A673 (cell line): Measurements from ENCODE around the gene RIN2. TPM values are rescaled to one million over a fixed set of nuclear protein-coding genes. Genes with fewer than 3 reads are reported as not detected.

ENCODE experiments used
- BruUV-seq: library from RNA; stranded (reverse); fragments of 400-500 nt; replicated peaks from 2 replicates; lab custom pipeline; 2021; lab: Mats Ljungman, UMichigan
- CTCF ChIA-PET: fragments of 300-600 bp; sonication (Branson Sonifier 250); formaldehyde crosslinking; loops from one replicate; lab custom pipeline; 2022; ENCODE audit warnings: antibody characterized with exemption; lab: Charles Lee
- POLR2A ChIA-PET: fragments of 300-600 bp; sonication (Branson Sonifier 250); formaldehyde crosslinking; loops from one replicate; lab custom pipeline; 2022; ENCODE audit warnings: antibody characterized with exemption; ENCODE audit not compliant: low non-redundant PET; lab: Charles Lee
- DNase-seq: peaks from one replicate; pipeline ENCODE4 v3.0.0-alpha.2; 2015; ENCODE audit warnings: low spot score
- H3K27ac ChIP-seq: fragments of 200-600 bp; sonication (generic); 2 replicates; pipeline ENCODE4 v1.5.1; 2016; ENCODE audit warnings: mixed run types, low read depth, mild to moderate bottlenecking, mixed read lengths, antibody characterized with exemption, low read length; ENCODE audit not compliant: poor library complexity, severe bottlenecking
- H3K27me3 ChIP-seq: fragments of 200-600 bp; sonication (generic); replicated peaks from 2 replicates; pipeline ENCODE4 v1.6.1; 2017; ENCODE audit warnings: mixed run types, low read depth, mild to moderate bottlenecking, mixed read lengths, antibody characterized with exemption, low read length; ENCODE audit not compliant: insufficient read depth, poor library complexity
- H3K36me3 ChIP-seq: fragments of 200-600 bp; sonication (generic); 2 replicates; pipeline ENCODE4 v1.6.1; 2016; ENCODE audit warnings: mixed run types, mild to moderate bottlenecking, mixed read lengths, antibody characterized with exemption, low read length; ENCODE audit not compliant: insufficient read depth, poor library complexity, severe bottlenecking
- H3K4me1 ChIP-seq: fragments of 200-600 bp; sonication (generic); 2 replicates; pipeline ENCODE4 v1.6.1; 2017; ENCODE audit warnings: mixed run types, mild to moderate bottlenecking, mixed read lengths, antibody characterized with exemption, low read length; ENCODE audit not compliant: insufficient read depth, poor library complexity, severe bottlenecking
- H3K4me3 ChIP-seq: fragments of 200-600 bp; sonication (generic); 2 replicates; pipeline ENCODE4 v1.5.1; 2016; ENCODE audit warnings: low read depth, mixed run types, mild to moderate bottlenecking, mixed read lengths, low read length; ENCODE audit not compliant: poor library complexity, severe bottlenecking
- H3K9me3 ChIP-seq: fragments of 200-600 bp; sonication (generic); 2 replicates; pipeline ENCODE4 v1.6.1; 2016; ENCODE audit warnings: mixed run types, low read depth, mild to moderate bottlenecking, mixed read lengths, antibody characterized with exemption, low read length; ENCODE audit not compliant: poor library complexity, severe bottlenecking
- EZH2 ChIP-seq: fragments of 200-600 bp; sonication (generic); IDR thresholded peaks from 2 replicates; pipeline ENCODE4 v1.6.1; 2017; ENCODE audit warnings: borderline replicate concordance, low read depth, mild to moderate bottlenecking, mixed read lengths, antibody characterized with exemption, low read length; ENCODE audit not compliant: poor library complexity, severe bottlenecking
- intact Hi-C: fragments of 100-400 bp; cut with micrococcal nuclease; formaldehyde crosslinking; loops from one replicate; pipeline ENCODE4 v1.10.0; 2022; ENCODE audit not compliant: unreplicated experiment
- total RNA-seq: library from RNA; stranded (reverse); gene quantifications from 2 replicates; pipeline ENCODE4 v1.2.3, GENCODE V29; 2021
- TF ChIP-seq, protein P1 (sequence below): fragments of 300-800, 200-600 bp; sonication (generic); conservative IDR thresholded peaks from 2 replicates; pipeline ENCODE4 v1.5.1; 2017; ENCODE audit warnings: low read depth, mild to moderate bottlenecking, antibody characterized with exemption, low read length, moderate library complexity, mixed read lengths

RIN2 gene
- total RNA-seq, 1 experiment from 2014 or later = 14.6 TPM

DNA sequence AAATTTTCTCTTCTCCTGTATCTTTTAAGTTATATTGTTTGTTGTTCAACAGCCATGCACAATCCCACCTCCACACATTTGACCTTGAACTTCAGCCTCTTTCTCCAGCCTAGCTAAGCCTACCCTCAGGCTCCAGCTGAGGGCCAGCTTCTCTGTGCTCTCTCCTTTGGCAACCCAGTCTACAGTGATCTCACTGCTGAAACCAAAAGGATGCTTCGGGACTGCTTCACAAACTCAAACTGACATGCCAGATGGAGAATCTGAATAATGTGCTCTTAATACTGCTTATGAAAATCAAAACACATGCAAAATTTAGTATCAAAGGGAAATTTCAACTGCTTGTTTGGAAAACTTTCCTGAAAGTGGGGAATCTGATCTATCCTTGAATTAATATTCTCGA lies 16.1 kb upstream of the RIN2 start:
- intact Hi-C loops = no loop called here
- no peaks in the 10 kb centered on the region for H3K9me3 ChIP-seq
- ChIA-PET CTCF (no interaction called here), POLR2A (no interaction called here)
- no peaks in the 10 kb centered on the region for H3K27me3 ChIP-seq
- DNase-seq = no peak
- H3K4me3 ChIP-seq = no peak overlapping the region
- no peak for TF ChIP-seq EZH2
- TF ChIP-seq, protein P1, sequence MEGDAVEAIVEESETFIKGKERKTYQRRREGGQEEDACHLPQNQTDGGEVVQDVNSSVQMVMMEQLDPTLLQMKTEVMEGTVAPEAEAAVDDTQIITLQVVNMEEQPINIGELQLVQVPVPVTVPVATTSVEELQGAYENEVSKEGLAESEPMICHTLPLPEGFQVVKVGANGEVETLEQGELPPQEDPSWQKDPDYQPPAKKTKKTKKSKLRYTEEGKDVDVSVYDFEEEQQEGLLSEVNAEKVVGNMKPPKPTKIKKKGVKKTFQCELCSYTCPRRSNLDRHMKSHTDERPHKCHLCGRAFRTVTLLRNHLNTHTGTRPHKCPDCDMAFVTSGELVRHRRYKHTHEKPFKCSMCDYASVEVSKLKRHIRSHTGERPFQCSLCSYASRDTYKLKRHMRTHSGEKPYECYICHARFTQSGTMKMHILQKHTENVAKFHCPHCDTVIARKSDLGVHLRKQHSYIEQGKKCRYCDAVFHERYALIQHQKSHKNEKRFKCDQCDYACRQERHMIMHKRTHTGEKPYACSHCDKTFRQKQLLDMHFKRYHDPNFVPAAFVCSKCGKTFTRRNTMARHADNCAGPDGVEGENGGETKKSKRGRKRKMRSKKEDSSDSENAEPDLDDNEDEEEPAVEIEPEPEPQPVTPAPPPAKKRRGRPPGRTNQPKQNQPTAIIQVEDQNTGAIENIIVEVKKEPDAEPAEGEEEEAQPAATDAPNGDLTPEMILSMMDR = no peak
- peaks cover 30% of the 10 kb centered on the region for H3K4me1 ChIP-seq
- no peaks in the 10 kb centered on the region for H3K36me3 ChIP-seq
- BruUV-seq = no TSS peak
- no peak overlapping the region for H3K27ac ChIP-seq

DNA sequence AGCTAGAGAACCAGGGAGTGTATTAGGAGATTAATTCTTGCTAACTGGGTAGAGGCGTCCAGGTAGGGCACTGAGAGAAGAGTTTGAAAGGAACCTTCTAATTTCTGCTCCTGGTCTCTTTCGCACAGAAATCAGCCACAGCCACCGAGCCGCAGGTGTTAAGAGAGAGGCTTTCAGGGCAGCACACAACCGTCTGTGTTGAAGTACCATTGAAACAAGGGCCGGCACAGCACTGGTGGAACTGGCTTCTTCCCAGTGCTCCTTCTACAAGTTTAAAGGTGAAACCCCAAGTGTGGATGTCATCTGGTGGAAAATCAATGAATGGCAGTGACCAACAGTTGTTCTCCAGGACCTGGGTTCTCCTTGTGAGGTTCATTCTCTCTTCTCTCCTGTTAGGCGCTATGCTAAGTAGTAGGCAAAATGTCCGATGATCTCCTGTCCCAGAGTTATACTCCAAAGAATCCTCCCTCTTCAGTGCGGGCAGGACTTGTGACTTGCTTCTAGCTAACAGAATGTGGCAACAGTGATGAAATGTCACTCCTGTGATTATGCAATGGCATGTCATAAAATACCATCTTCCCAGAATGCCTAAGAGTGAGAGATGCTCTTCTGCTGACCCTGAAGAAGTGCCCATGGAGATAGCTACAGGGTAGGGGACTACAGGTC lies 15.0 kb upstream of the RIN2 start:
- Histone ChIP-seq H3K9me3 (no peaks in the 10 kb centered on the region), H3K4me3 (no peak overlapping the region), H3K27me3 (no peaks in the 10 kb centered on the region), H3K27ac (peak overlapping the region; percentile 35), H3K36me3 (no peaks in the 10 kb centered on the region), H3K4me1 (peaks cover 18% of the 10 kb centered on the region)
- intact Hi-C loops = no loop called here
- peak; percentile 67 for DNase-seq
- BruUV-seq = no TSS peak
- ChIA-PET POLR2A (no interaction called here), CTCF (no interaction called here)
- TF ChIP-seq, protein P1 = no peak
- TF ChIP-seq EZH2 = no peak

DNA sequence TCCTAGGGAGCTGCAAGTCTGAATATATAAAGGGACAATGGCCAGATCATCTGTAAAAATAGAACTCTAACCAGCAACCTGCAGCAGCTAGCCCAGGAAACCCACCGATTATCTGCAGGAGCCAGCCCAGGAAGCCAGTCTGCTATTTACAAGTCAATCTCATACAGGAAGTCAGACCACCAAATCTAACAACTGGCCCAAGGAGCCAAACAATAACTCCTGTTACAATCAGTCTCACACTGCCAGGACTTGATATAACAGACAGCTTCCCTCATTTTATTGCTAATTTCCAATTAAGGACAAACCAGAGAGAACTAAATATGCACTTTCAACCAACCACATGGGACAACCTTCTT lies 14.4 kb upstream of the RIN2 start:
- TF ChIP-seq EZH2 = no peak
- TF ChIP-seq, protein P1 = no peak
- no TSS peak for BruUV-seq
- H3K27me3 ChIP-seq = no peaks in the 10 kb centered on the region
- H3K4me1 ChIP-seq = peaks cover 20% of the 10 kb centered on the region
- CTCF ChIA-PET = no interaction called here
- no peaks in the 10 kb centered on the region for H3K9me3 ChIP-seq
- no peak for DNase-seq
- H3K4me3 ChIP-seq = no peak overlapping the region
- intact Hi-C loops = no loop called here
- POLR2A ChIA-PET = no interaction called here
- H3K27ac ChIP-seq = no peak overlapping the region
- H3K36me3 ChIP-seq = no peaks in the 10 kb centered on the region
